Left colon (tissue), 2 donors: ENCODE results near the gene HMGN1. TPM values are rescaled to one million over a fixed set of nuclear protein-coding genes. Genes with fewer than 3 reads are reported as not detected.
"Not testable (repeated sequence)": the region's sequence is repeated elsewhere in the genome, so short reads cannot be mapped to it uniquely, and the experiment has no call there.

ENCODE experiments used
- ATAC-seq: fragments of 200-7000 bp; cut with Tn5 transposase; one replicate; pipeline ENCODE4 v1.9.1; 2020; ENCODE audit warnings: mild to moderate bottlenecking, moderate library complexity
- DNase-seq, 2 donors: peaks; one replicate each; pipeline ENCODE4 v3.0.0-alpha.2; 2020
- intact Hi-C, 2 donors: fragments of 100-400 bp; cut with DNase I in 1 of 2; cut with micrococcal nuclease in 1 of 2; formaldehyde crosslinking; loops; one replicate each; pipeline versions ENCODE4 v1.11.2 to v1.14.0; 2022; cut with DNase I, micrococcal nuclease
- total RNA-seq, 2 donors: library from RNA; stranded (reverse); fragmentation: NEBNext Ultra II Directional; extraction: Animal tissue kit (Norgen Biotek cat#: 25700); gene quantifications; one replicate each; pipeline ENCODE4 v1.2.1, GENCODE V29; 2021
- donor health status: DM: no; HTN: no; CAD: no.
- donor health status: DM: yes; HTN: yes; CAD: no.

The HMGN1 gene
- total RNA-seq, 2 donors from 2014 or later: 162 to 193 TPM

DNA sequence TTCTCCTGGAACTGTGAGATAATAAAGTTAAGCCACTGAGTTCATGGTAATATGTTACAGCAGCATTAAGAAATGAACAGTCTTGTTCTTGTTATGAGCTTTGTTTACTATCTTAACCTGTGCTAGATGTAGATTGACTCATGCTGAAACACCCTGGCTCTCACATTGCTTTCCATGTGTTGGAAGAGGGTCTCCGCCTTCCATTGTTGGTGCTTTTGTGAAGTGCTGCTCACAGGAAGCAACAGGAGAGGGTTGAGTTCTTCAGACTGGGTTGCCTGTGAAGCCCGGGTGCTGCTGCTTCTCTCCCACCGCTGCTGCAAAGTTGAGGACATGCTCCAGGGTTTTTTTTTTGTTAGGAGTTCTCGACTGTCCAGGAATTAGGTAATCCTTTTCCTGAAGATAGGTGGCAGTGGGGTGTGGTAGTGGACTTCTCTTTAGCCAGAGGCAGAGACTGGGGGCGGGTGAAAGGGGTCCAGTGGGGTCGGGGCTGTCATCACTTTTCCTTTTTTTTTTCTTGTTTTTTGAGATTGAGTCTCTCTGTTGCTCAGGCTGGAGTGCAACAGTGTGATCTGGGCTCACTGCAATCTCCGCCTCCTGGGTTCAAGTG is 28.7 kb upstream of the HMGN1 start:
- DNase-seq: no peak
- ATAC-seq: no peak
- intact Hi-C loops: no loop called here

DNA sequence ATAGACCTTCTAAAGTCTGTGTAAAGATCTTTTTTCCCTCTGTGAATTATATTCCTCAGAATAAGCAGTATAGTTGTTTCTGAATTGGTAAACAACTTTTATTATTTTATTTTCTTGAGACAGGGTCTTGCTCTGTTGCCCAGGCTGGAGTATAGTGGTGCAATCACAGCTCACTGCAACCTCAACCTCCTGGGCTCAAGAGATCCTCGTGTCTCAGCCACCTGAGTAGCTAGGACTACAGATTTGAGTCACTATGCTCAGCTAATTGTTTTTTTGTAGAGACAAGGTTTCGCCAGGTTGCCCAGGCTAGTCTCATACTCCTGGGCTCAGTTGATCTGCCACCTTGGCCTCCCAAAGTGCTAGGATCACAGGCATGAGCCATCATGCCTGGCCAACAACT is 26.6 kb upstream of the HMGN1 start:
- no peak for ATAC-seq
- intact Hi-C loops: no loop called here
- no peak for DNase-seq

DNA sequence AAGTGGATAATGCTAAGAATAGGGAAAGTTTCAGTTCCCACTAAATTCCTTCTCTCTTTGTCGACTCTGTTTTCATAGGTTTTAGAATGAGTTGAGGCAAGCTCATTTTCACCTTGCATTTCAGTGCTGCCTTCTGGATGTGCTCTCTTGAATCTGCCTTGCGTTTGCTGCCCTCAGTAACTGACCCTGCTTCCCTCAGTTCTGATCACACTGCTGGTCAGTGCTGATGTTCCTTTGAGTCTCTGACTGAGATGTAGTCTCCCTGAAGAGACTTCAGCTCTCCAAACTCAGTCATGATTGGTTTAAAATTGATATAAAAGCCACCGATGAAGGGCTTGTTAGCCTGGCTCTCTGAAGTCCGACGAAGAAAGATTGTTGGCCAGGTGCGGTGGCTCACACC is 25.2 kb upstream of the HMGN1 start:
- ATAC-seq (no peak), DNase-seq (no peak)
- intact Hi-C loops: no loop called here

DNA sequence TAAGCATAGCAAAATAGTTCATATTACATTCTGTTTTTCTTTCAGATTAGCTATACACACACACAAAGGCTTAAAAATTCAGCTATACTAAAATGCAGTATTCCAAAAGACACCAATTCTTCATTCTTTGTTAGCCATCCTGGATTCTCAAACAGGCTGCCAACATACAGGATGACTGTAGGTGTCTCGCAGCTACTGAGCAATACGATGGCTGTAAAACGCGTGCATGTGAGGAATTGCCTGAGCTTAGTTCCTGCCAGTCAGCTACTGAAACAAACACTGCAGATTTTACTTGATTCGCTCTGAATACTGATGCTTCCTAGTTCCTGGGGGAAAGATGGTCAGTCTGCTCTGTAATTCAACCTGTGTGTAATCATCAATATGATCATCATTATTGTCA is 24.7 kb upstream of the HMGN1 start:
- ATAC-seq (peak; percentile 96), DNase-seq (peak in 1 of 2 donors; percentile 31)
- intact Hi-C loops: no loop called here

DNA sequence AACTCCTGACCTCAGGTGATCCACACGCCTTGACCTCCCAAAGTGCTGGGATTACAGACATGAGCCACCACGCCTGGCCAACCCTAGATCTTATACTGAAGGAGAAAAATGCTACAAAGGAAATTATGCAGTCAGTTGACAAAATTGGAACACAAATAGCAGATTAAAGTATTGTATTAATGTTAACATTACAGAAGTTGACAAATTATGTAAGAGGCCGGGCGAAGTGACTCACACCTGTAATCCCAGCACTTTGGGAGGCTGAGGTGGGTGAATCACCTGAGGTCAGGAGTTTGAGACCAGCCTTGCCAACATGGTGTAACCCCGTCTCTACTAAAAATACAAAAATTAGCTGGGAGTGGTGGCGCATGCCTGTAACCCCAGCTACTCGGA is 21.0 kb upstream of the HMGN1 start:
- DNase-seq, ATAC-seq, intact Hi-C loops: not testable (repeated sequence)

DNA sequence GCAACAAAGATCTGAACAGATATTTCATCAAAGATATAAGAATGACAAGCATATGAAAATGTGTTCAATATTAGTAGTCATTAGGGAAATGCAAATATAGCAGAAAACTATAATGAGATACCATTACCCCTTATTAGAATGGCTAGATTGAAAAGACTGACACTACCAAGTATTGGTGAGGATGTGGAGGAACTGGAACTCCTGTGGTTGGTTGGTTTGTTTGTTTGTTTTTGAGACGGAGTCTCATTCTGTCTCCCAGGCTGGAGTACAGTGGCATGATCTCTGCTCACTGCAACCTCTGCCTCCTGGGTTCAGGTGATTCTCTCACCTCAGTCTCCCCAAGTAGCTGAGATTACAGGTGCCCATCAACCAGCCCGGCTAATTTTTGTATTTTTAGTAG is 18.9 kb upstream of the HMGN1 start:
- ATAC-seq: no peak
- intact Hi-C loops: no loop called here

DNA sequence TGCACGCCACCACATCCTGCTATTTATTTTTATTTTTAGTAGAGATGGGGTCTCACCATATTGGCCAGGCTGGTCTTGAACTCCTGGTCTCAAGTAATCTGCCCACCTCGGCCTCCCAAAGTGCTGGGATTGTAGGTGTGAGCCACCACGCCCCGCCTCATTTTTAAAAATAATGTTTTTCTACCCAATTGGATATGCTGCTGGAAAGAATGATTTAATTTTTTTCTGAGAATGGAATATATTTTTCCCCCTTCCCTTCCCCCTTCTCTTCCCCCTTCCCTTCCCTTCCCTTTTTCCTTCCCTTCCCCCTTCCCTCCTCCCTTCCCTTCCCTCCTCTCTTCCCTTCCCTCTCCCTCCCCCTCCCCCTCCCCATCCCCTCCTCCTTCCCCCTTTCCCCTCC is 17.7 kb upstream of the HMGN1 start:
- no peak for ATAC-seq
- no peak for DNase-seq
- intact Hi-C loops: no loop called here

More for the DNA sequence above, 18.9 kb upstream of the HMGN1 start:
- no peak for DNase-seq

DNA sequence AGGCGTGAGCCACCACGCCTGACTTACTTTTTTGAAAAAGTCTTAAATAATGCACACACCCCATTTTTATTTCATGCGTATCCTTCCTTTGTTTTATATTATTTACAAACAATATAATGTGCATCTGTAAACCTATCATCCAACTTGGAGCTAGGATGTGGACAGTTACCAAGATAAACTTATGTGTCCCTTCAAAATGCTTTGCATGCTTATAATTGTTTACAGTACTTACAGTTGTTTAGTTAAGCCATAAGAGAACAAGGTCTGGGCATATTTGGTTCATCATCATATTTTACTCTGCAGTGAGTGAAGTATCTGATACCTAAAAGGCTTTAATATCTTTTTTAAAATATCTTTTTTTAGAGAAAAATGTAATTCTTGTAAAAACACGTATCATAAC is 16.1 kb upstream of the HMGN1 start:
- DNase-seq (no peak), ATAC-seq (no peak)
- intact Hi-C loops: no loop called here

DNA sequence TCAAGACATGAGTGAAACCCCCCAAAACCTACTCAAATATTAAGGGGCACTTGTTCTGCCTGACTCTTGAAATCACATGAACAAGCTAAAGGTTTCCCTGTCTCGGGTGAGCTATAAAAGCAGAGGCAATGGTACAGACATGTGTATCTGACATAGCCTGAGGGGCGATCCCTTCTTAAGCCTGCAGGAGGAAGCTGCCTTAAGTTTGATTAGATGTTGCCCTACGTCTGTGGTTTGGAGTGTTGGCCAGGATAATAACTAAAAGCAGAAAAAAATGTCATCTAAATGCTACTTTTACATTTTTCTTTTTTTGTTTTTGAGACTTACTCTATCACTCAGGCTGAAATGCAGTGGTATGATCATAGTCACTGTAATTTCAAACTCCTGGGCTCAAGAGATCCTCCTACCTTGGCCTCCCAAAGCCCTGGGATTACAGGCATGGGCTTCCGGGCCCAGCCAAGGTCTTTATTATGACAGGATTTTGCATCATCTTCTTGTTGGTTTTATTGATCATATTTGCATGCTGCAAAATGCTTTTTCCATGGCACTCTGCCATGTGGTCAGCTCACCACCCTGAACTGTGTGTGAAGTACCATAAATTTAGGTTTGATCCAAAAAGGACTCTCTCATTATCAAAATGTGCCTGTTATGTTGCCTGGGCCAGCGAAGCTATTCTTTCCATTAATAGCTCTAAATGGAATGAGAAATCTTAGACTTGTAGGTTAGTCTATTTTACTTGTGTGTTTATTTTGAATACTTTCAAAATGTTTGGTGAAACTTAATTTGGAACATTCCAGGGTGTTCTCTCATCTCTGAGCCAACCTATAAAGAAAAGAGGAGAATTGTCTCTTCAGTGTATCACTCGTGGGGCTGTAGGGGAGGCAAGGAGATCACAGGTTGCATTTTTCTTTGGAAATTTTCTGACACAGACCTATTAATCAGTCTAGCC is 15.0 kb upstream of the HMGN1 start:
- intact Hi-C loops: no loop called here
- ATAC-seq (no peak), DNase-seq (no peak)

DNA sequence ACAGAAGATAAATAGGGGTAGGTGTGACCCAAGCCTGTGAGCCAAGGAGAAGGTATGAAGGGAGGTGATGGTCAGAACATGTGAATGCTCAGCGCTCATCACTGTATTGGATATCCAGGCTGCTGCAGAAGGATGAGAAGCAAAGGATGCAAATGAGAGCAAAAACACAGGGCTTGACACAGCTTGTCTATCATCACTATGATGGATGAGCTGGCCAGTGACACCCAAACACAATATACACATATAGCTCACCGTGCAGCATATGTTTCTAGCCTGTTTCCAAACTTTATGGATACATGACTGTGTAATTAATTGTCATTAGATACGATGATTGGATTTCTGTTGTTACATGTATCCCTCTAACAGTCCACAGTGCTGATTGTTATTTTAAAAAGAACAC is 13.8 kb upstream of the HMGN1 start:
- intact Hi-C loops: no loop called here
- ATAC-seq (no peak), DNase-seq (no peak)

DNA sequence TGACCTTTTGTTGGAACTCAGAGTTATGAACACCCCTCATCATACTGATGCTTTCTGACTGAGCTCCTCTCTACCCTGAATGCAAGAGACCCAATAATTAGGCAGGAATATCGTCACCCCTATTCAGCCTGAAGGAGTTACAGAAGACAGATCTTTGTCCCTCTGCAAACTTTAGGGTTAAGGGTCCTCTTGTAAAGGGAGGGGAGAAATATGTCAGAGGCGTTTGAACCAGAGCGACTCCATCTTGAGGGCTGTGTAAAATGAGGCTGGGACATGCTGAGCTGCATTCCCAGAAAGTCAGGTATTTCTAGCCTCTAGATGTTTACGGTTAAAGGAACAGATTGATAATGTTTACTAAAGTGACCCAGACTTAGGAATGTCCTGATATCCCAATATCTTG is 10.5 kb upstream of the HMGN1 start:
- ATAC-seq: no peak
- intact Hi-C loops: no loop called here
- no peak for DNase-seq

DNA sequence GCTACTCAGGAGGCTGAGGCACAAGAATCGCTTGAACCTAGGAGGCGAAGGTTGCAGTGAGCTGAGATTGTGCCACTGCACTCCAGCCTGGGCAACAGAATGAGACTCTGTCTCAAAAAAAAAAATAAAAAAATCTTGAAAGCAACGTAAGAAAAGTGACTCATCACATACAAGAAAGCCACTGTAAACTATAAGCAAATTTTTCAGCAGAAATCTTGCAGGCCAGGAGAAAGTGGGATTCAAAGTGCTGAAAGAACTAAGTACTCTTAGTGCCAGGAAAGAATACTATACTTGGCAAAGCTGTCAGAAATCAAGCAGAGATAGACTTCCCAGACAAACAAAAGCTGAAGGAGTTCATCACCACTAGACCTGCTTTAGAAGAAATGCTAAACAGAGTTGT is 4.4 kb upstream of the HMGN1 start:
- intact Hi-C loops: no loop called here
- DNase-seq: no peak
- no peak for ATAC-seq

DNA sequence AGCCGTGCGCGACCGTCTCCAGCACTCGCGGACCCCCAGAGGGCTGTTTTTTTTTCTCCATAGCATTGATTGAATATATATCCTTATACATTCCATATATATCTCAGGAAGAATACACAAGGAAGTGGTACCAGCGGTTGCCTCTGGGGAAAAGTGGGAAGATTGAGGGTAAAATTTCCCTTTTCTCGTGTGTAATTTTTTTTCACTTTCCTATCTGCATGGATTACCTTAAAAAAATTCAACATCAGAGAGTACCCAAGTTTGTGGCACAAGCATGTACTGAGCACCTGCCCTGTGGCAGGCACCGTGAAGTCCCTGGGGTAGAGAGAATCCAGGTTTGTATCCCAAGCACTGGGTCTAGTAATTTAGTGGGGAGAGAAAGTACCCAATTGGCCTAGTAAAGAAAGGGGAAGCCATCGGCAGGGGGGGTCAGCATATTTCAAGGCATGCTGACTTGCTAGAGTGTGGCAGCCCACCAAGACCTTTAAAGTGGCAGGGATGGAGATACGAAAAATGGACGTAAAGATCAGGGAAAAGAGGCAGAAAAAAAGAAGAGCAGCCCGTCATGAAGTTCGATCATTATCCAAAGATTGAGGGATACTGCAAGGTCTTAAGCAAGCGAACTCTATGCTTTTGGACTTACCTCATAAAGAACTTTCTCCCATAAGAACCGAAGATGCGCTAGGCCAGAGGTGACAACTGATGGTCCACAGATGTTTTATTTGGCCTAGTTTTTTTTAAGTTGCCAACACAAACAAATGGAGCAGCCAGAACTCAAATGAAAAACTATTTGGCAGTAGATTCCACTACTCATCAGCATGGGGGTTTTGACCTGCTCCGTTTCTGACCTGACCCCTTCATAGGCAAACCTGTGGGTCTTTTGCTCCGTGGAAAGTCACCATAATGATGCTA is 1.5 kb upstream of the HMGN1 start:
- peak in 1 of 2 donors; percentile 28 for DNase-seq

DNA sequence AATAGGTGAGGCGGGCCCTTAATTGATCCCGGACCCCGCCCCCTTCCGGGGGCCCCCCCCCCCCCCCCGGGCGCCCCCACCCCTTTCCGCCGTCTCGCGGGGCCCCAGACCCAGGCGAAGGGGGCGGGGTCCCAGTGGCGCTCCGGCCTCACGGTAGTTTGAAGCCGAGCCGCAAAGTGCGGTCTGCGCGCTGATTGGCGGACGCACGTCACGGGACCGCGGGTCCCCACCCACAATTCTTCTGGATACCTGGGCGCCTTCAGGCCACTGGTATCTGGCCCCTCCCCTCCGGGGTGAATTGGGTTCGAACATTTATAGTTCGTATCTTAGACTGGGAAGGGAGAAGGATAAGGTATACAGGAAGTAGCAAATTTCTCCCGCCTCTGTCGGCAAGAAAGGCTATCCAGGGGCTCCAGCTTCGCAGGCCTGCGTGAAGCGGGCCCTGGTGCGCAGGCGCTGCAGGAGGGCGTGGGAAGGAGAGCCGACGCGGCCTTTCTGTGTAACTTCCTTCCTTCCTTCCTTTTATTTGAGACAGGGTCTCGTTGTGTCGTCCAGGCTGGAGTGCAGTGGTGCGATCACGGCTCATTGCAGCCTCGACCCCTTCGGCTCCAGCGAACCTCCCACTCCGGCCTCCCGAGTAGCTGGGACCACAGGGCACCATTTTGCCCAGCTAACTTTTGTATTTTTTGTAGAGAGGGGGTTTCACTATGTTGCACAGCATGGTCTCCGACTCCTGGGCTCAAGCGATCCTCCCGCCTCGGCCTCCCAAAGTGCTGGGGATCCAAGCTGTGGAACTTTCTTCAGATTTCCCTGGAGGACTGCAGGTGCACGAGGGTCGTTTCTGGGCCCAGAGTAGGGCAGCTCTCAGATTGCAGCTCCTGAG is 564 bp upstream of the HMGN1 start:
- peak; percentile 88 for ATAC-seq
- intact Hi-C loops: no loop called here
- DNase-seq: peak; percentile 97 to 98

More for the DNA sequence above, 1.5 kb upstream of the HMGN1 start:
- intact Hi-C loops: no loop called here
- ATAC-seq: peak; percentile 1

DNA sequence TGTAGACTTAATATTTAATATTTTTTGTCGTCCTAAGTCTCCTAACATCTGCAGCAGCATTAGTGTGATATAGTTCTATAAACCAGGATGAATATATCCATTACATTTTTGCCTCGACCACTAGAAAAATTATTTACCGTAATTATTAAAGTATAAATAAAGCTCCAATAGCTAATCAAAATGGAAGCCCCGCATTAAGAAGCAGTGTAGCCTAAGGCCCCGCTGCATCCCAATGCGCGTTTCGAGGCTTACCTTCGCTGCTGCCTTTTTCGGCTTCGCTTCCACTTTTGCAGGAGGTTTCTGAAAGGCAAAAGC is 891 bp downstream of the HMGN1 start:
- no peak for ATAC-seq

DNA sequence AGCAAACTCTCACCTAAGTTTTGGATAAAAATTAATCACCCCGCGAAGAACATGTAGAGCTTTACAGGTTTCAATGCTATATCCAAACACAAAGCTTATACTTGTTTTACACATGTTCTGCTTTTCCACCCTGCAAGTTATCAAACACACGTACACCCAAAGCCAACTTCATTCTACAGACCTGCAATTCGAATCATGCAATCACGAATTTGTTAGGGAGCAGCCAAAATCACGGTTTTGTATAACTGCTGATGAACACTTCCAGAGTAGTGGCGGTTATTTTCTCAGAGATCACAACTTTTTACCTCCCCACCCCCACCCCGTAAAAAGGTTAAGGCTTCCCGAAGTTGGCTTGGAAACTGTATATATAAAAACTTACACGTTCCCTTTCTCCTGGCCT is 1.4 kb downstream of the HMGN1 start:
- intact Hi-C loops: no loop called here
- DNase-seq: no peak
- no peak for ATAC-seq

More for the DNA sequence above, 891 bp downstream of the HMGN1 start:
- no peak for DNase-seq
- intact Hi-C loops: no loop called here

DNA sequence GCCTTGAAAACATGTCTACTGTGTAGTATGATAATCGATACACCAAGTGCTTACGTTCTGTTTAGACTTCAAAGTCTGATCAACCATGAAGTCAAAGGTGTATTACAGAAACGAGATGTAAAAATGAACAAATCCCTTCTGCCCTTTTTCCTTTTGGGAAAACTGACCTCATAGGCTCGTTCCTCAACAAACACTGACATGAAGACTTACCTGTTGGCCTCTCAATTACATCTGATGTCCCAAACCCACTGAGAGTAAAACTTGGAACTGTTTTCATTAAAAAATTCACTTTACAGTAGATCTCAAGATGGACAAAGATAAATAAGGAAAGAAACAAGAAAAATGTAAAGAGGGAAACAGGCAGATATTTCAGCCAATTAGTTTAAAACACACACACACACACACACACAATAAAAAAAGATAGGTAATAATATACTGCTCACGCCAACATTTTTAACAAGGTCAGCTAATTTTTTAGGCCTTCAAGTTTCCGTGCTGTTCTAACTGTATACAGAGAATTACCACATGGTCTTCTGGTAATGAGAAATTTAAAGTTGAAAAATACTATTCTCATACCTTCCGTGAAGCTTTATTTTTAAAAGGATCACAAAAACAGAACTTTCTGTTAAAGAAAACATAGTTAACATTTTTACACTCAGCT is 2.1 kb downstream of the HMGN1 start:
- intact Hi-C loops: no loop called here
- DNase-seq (no peak), ATAC-seq (no peak)

DNA sequence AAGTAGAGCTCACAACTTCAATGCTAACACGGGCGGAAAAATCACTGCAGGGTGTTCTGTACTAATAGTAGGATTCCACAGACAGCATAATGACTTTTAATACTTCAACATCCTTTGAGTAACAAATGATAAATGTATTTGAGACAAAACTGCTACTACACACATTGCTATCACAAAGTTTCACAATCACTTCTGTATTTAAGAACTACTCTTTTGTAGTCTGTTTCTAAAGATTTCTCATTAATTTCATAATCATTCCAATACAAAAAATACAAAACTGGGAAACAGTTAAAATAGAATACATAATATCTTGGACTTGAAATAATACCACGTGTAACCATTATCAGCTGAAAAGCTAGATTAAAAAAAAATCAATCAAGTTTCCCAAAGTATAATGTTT is 2.7 kb downstream of the HMGN1 start:
- intact Hi-C loops: no loop called here
- ATAC-seq (no peak), DNase-seq (no peak)
